ENCODE data around the gene NLK.

DNA sequence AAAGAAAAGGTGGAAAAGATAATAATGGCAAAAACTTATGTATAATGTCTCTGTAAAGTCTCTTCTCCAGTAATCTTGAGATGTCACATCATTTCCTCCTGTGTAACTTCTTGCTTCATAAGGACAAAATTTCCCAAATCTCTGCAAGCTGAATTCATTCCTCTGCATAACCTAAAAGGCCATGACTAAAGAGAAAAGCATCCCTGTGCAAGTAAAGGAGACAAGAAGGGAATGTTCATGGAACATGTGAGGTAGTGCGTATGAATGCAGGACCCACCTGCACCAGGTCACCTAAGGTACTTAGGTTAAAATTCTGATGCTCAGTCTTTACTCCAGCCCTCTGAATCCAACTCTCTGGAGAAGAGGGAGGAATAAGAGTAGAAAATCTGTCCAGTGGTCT, 46.9 kb upstream of the NLK start:
- TF ChIP-seq, protein P1, sequence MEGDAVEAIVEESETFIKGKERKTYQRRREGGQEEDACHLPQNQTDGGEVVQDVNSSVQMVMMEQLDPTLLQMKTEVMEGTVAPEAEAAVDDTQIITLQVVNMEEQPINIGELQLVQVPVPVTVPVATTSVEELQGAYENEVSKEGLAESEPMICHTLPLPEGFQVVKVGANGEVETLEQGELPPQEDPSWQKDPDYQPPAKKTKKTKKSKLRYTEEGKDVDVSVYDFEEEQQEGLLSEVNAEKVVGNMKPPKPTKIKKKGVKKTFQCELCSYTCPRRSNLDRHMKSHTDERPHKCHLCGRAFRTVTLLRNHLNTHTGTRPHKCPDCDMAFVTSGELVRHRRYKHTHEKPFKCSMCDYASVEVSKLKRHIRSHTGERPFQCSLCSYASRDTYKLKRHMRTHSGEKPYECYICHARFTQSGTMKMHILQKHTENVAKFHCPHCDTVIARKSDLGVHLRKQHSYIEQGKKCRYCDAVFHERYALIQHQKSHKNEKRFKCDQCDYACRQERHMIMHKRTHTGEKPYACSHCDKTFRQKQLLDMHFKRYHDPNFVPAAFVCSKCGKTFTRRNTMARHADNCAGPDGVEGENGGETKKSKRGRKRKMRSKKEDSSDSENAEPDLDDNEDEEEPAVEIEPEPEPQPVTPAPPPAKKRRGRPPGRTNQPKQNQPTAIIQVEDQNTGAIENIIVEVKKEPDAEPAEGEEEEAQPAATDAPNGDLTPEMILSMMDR (IDR thresholded peaks at IDR 0.05) = no peak
- no peak for TF ChIP-seq POLR2A (IDR thresholded peaks at IDR 0.05)

Measured in body of pancreas (tissue), 4 donors.